Measurements from ENCODE around the gene ZC3H7B. TPM values are rescaled to one million over a fixed set of nuclear protein-coding genes. Genes with fewer than 3 reads are reported as not detected.
A peak's percentile ranks its signal among the peaks of the same experiment; 100 is the strongest.
"Not testable (repeated sequence)": the region's sequence is repeated elsewhere in the genome, so short reads cannot be mapped to it uniquely, and the experiment has no call there.

Gene ZC3H7B
- total RNA-seq, 1 donor from 2014 or later: 47.6 TPM

- intact Hi-C loops (cut with micrococcal nuclease): loop anchor here (5.0 kb wide), 1 partner anchor 125 kb away; no protein-coding TSS in a partner anchor
Observed at GRCh38 chr22:41401781-41402648, 100.7 kb downstream of the ZC3H7B start.

GRCh38 chr22:41402851-41403250, 101.5 kb downstream of the ZC3H7B start:
- intact Hi-C loops (cut with micrococcal nuclease): loop anchor here (5.0 kb wide), 1 partner anchor 124 kb away; no protein-coding TSS in a partner anchor
- not testable (repeated sequence) for ATAC-seq, DNase-seq

More at GRCh38 chr22:41401781-41402648, 100.7 kb downstream of the ZC3H7B start:
- DNase-seq (peak; percentile 88), ATAC-seq (peak; percentile 76)

- DNase-seq: peak; percentile 94
- intact Hi-C loops (cut with micrococcal nuclease): loop anchor here (5.0 kb wide), 1 partner anchor 124 kb away; no protein-coding TSS in a partner anchor
- peak; percentile 86 for ATAC-seq
Observed at GRCh38 chr22:41403532-41404318, 102.4 kb downstream of the ZC3H7B start.

GRCh38 chr22:41405588-41405987, 104.3 kb downstream of the ZC3H7B start:
- DNase-seq: no peak
- ATAC-seq: no peak
- intact Hi-C loops (cut with micrococcal nuclease): no loop called here

GRCh38 chr22:41406410-41406809, 105.1 kb downstream of the ZC3H7B start:
- intact Hi-C loops (cut with micrococcal nuclease): no loop called here
- ATAC-seq (no peak), DNase-seq (no peak)

GRCh38 chr22:41407433-41407832, 106.1 kb downstream of the ZC3H7B start:
- intact Hi-C loops (cut with micrococcal nuclease): no loop called here
- DNase-seq (no peak), ATAC-seq (no peak)

- intact Hi-C loops (cut with micrococcal nuclease): no loop called here
- DNase-seq (no peak), ATAC-seq (no peak)
Observed at GRCh38 chr22:41408665-41409064, 107.3 kb downstream of the ZC3H7B start.

Small RNA genes lying within 50 kb of the gene (microRNA-seq; reads per million reads assigned to microRNA genes)
- not detected for gene MIR6889 (ENCODE audit: borderline number of aligned reads)

Other genes with a start within 250 kb of the ZC3H7B start
- 30.5 TPM for gene EP300, start 208.9 kb upstream of the ZC3H7B start, total RNA-seq
- 18.2 TPM for gene L3MBTL2, start 96.2 kb upstream of the ZC3H7B start, total RNA-seq
- 25.4 TPM for gene CHADL, start 60.6 kb upstream of the ZC3H7B start, total RNA-seq
- gene RANGAP1, start 15.3 kb upstream of the ZC3H7B start, total RNA-seq: 46.2 TPM
- gene TEF, start 80.4 kb downstream of the ZC3H7B start, total RNA-seq: 25.4 TPM
- 71.8 TPM for gene TOB2, start 145.3 kb downstream of the ZC3H7B start, total RNA-seq
- gene PHF5A, start 167.2 kb downstream of the ZC3H7B start, total RNA-seq: 20.2 TPM
- gene ACO2, start 167.6 kb downstream of the ZC3H7B start, total RNA-seq: 887 TPM
- gene POLR3H, start 242.9 kb downstream of the ZC3H7B start, total RNA-seq: 17.9 TPM